Neural cell (in vitro differentiated cells): ENCODE measurements around the gene SEPTIN6.

ENCODE experiments used
- CTCF ChIP-seq: fragments of 450-650 bp; IDR thresholded peaks from 2 replicates; pipeline ENCODE4 v1.5.1; 2014; ENCODE audit warnings: antibody characterized with exemption, mild to moderate bottlenecking, moderate library complexity; ENCODE audit not compliant: poor library complexity, severe bottlenecking
- TF ChIP-seq, protein P1 (sequence below): IDR thresholded peaks from 2 replicates; pipeline ENCODE4 v1.6.1; 2012; ENCODE audit warnings: borderline replicate concordance

- no peak for TF ChIP-seq CTCF
- TF ChIP-seq, protein P1, sequence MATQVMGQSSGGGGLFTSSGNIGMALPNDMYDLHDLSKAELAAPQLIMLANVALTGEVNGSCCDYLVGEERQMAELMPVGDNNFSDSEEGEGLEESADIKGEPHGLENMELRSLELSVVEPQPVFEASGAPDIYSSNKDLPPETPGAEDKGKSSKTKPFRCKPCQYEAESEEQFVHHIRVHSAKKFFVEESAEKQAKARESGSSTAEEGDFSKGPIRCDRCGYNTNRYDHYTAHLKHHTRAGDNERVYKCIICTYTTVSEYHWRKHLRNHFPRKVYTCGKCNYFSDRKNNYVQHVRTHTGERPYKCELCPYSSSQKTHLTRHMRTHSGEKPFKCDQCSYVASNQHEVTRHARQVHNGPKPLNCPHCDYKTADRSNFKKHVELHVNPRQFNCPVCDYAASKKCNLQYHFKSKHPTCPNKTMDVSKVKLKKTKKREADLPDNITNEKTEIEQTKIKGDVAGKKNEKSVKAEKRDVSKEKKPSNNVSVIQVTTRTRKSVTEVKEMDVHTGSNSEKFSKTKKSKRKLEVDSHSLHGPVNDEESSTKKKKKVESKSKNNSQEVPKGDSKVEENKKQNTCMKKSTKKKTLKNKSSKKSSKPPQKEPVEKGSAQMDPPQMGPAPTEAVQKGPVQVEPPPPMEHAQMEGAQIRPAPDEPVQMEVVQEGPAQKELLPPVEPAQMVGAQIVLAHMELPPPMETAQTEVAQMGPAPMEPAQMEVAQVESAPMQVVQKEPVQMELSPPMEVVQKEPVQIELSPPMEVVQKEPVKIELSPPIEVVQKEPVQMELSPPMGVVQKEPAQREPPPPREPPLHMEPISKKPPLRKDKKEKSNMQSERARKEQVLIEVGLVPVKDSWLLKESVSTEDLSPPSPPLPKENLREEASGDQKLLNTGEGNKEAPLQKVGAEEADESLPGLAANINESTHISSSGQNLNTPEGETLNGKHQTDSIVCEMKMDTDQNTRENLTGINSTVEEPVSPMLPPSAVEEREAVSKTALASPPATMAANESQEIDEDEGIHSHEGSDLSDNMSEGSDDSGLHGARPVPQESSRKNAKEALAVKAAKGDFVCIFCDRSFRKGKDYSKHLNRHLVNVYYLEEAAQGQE: no peak
Measured at GRCh38 chrX:119735467-119735866, 42.5 kb upstream of the SEPTIN6 start.
